ENCODE data around the gene HMGB1.
"Not testable (repeated sequence)": the region's sequence is repeated elsewhere in the genome, so short reads cannot be mapped to it uniquely, and the experiment has no call there.

HMGB1 gene

GRCh38 chr13:30466841-30467252, 1.1 kb upstream of the HMGB1 start:
- DNase-seq (ENCODE audit: low read depth in 2 of 2, low spot score in 1 of 2) = no peak

GRCh38 chr13:30466358-30466714, 600 bp upstream of the HMGB1 start:
- no peak for DNase-seq (ENCODE audit: low read depth in 2 of 2, low spot score in 1 of 2)

GRCh38 chr13:30465343-30465592, 468 bp downstream of the HMGB1 start:
- no peak for DNase-seq (ENCODE audit: low read depth in 2 of 2, low spot score in 1 of 2)

- DNase-seq (ENCODE audit: low read depth in 2 of 2, low spot score in 1 of 2) = peak; percentile 42 to 76
These were observed 1.0 kb downstream of the HMGB1 start for GRCh38 chr13:30464496-30465342.

- DNase-seq (ENCODE audit: low read depth in 2 of 2, low spot score in 1 of 2) = peak; percentile 34 to 50
These were observed 1.8 kb downstream of the HMGB1 start for GRCh38 chr13:30463787-30464495.

GRCh38 chr13:30461279-30462066, 4.3 kb downstream of the HMGB1 start:
- DNase-seq (ENCODE audit: low read depth in 2 of 2, low spot score in 1 of 2) = not testable (repeated sequence)

GRCh38 chr13:30457306-30457891, 8.3 kb downstream of the HMGB1 start:
- no peak for DNase-seq (ENCODE audit: low read depth in 2 of 2, low spot score in 1 of 2)

- DNase-seq (ENCODE audit: low read depth in 2 of 2, low spot score in 1 of 2) = no peak
These were observed 9.4 kb downstream of the HMGB1 start for GRCh38 chr13:30456290-30456689.

GRCh38 chr13:30454991-30455390, 10.7 kb downstream of the HMGB1 start:
- no peak for DNase-seq (ENCODE audit: low read depth in 2 of 2, low spot score in 1 of 2)

- no peak for DNase-seq (ENCODE audit: low read depth in 2 of 2, low spot score in 1 of 2)
These were observed 12.0 kb downstream of the HMGB1 start for GRCh38 chr13:30453727-30454126.

GRCh38 chr13:30451476-30451875, 14.3 kb downstream of the HMGB1 start:
- DNase-seq (ENCODE audit: low read depth in 2 of 2, low spot score in 1 of 2) = not testable (repeated sequence)

- no peak for DNase-seq (ENCODE audit: low read depth in 2 of 2, low spot score in 1 of 2)
These were observed 15.7 kb downstream of the HMGB1 start for GRCh38 chr13:30450066-30450465.

- no peak for DNase-seq (ENCODE audit: low read depth in 2 of 2, low spot score in 1 of 2)
These were observed 17.3 kb downstream of the HMGB1 start for GRCh38 chr13:30448441-30448840.

GRCh38 chr13:30446126-30446500, 19.6 kb downstream of the HMGB1 start:
- no peak for DNase-seq (ENCODE audit: low read depth in 2 of 2, low spot score in 1 of 2)

GRCh38 chr13:30443957-30444404, 21.8 kb downstream of the HMGB1 start:
- DNase-seq (ENCODE audit: low read depth in 2 of 2, low spot score in 1 of 2) = no peak

GRCh38 chr13:30443491-30443890, 22.2 kb downstream of the HMGB1 start:
- DNase-seq (ENCODE audit: low read depth in 2 of 2, low spot score in 1 of 2) = not testable (repeated sequence)

GRCh38 chr13:30442926-30443325, 22.8 kb downstream of the HMGB1 start:
- no peak for DNase-seq (ENCODE audit: low read depth in 2 of 2, low spot score in 1 of 2)

GRCh38 chr13:30440910-30441703, 24.6 kb downstream of the HMGB1 start:
- no peak for DNase-seq (ENCODE audit: low read depth in 2 of 2, low spot score in 1 of 2)

- no peak for DNase-seq (ENCODE audit: low read depth in 2 of 2, low spot score in 1 of 2)
These were observed 27.4 kb downstream of the HMGB1 start for GRCh38 chr13:30438286-30438685.

GRCh38 chr13:30437177-30437576, 28.6 kb downstream of the HMGB1 start:
- no peak for DNase-seq (ENCODE audit: low read depth in 2 of 2, low spot score in 1 of 2)
